Left forelimb (tissue), 1 donor: Measurements from ENCODE around the gene UBE2C.
"Not testable (repeated sequence)": the region's sequence is repeated elsewhere in the genome, so short reads cannot be mapped to it uniquely, and the experiment has no call there.

Experiments used
- DNase-seq: peaks from one replicate; pipeline ENCODE4 v3.0.0-alpha.2; 2018; ENCODE audit warnings: low spot score

The UBE2C gene

GRCh38 chr20:45812157-45813005, at the start of gene UBE2C:
Gene UBE2C, plus strand, starts transcription at chr20:45812644. Its CDS starts 52 bp downstream, at chr20:45812696.
- DNase-seq, result peak; percentile 95

DNA sequence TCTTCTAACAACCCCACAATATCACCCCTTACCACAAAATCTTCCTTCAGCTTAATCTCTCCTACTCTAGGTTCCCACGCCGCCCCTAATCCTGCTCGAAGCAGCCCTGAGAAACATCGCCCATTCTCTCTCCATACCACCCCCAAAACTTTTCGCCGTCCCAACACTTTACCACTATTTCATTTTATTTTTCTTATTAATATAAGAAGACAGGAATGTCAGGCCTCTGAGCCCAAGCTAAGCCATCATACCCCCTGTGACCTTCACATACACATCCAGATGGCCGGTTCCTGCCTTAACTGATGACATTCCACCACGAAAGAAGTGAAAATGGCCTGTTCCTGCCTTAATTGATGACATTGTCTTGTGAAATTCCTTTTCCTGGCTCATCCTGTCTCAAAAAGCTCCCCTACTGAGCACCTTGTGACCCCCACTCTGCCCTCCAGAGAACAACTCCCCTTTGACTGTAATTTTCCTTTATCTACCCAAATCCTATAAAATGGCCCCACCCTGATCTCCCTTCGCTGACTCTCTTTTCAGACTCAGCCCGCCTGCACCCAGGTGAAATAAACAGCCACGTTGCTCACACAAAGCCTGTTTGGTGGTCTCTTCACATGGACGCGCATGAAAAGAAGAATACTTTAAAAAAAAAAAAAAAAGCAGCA, 47.7 kb upstream of the UBE2C start:
- DNase-seq, result not testable (repeated sequence)

- no peak for DNase-seq
These were observed 47.1 kb upstream of the UBE2C start for GRCh38 chr20:45765307-45765875.

DNA sequence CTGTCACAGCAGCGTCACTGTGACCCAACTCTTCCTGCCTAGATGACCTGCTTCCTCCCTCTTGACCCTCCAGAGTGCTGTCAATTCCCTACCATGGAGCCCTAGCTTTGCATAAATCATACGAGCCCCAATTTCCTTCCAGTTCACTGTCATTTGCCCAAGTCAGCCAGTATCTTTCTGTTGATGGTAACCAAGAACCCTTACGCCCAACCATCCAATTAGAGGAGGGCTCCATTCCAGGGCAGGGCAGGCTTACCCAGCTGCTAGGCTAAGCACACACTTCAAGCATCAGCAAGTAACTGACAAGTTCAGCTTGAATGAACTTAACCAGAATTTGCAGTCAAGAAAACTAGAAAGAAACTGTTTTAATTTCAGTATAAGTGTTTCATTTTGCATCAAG, 46.5 kb upstream of the UBE2C start:
- no peak for DNase-seq

DNA sequence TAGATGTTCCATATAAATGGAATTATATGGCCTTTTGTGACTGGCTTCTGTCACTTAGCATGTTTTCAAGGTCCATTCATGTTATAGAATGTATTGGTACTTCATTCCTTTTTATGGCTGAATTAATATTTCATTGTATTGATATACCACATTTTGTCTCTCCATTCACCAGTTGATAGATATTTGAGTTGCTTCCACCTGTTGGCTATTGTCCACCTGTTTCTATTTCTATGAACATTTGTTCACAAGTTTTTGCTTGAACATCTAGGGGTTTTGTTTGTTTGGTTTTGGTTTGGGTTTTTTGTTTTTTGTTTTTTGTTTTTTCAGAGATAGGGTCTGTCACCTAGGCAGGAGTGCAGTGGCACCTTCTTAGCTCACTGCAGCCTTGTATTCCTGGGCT, 44.0 kb upstream of the UBE2C start:
- no peak for DNase-seq

- peak; percentile 77 for DNase-seq
These were observed 41.2 kb upstream of the UBE2C start for GRCh38 chr20:45771182-45771759.

DNA sequence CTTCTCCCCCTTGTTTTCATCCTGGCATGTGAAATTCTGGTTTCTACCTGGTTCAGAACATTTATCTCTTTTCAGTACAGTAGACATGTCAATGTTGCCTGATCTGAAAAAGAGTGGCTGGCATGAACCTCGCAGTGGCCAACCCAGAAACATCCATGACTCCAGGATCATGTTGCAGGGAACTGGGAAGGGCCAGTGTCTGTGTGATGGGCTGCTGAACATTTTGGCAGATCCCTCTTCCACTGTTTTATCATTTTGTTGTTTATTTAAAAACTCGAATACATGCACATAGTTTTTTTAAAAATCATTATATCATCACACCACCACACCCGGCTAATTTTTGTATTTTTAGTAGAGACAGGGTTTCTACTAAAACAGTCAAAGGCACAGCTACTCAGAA, 39.8 kb upstream of the UBE2C start:
- DNase-seq, result no peak

DNA sequence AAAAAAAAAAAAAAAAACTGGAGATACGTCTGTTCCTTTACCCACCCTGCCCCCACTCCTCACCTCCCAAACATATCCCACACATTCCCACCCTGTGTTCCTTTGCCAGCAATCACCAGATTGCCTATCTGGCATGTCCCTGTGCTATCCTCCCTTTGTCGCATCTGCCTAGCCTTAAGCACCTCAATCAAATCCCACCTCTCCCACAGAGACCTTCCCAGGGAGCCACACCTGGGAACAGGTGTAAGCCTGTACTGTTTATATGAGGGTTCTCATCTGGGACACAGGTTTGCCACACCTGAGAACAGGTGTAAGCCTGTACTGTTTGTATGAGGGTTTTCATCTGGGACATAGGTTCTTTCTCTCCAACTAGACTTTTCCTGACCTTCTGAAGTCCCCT, 37.5 kb upstream of the UBE2C start:
- DNase-seq, result no peak

DNA sequence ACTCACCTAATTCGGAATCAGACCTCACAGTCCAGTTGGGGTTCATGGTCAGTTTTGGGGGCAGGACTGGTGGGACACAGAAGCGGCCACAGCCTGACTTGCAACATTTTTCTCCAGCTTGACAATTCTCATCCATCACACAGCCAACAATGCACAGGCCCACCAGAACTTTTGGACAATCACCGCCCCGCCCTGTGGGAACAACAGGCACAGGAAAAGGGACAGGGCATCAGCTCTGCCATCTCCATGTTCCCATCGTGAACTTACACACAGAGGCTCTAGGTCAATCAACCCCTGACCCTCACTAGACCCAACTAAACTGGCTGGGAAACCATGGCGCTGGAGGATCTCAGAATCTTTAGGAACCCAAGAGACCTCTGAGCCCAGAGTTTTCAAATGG, 37.0 kb upstream of the UBE2C start:
- DNase-seq, result no peak

GRCh38 chr20:45776931-45777330, 35.5 kb upstream of the UBE2C start:
- DNase-seq, result no peak

DNA sequence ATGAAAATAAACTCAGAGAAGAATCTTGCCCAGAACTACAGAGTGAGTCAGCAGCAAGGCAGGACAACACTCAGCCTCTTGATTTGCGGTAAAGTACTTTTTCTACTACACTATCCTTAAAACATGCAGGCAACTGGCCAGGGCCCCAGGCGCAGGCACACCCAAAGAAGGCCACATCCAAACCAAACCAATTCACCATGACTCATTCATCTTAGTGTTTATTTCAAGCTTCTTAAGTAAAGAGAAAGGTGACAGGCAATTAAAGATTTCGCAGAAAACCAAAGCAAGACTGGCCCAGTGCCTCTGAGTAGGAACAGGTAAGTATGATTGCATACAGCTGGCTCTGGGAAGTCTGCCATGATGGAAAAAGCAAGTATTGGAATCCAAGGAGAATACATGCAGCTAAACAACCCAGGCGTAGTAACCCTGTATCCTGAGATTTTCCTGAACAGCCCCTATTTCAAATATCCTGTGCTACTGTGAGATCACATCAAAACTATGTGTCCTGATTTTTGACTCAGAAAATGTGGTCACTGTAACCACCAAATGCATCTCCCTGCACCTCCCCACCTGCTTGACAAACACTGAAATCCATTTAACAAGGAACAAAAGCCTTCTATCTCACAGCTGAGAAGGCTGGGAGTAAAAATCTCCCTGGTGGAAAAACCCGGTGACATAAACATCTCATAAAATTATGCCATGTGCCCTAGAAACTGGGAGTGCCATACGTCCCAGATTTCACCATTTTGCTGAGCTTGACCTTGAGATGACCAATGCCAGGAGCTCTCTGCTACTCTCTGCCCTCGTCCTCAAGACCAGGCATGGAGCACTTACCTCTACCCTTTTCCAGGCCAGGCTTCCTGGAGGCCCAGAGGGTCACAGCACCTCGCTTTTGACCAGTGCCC, 33.2 kb upstream of the UBE2C start:
- DNase-seq, result peak; percentile 82

DNA sequence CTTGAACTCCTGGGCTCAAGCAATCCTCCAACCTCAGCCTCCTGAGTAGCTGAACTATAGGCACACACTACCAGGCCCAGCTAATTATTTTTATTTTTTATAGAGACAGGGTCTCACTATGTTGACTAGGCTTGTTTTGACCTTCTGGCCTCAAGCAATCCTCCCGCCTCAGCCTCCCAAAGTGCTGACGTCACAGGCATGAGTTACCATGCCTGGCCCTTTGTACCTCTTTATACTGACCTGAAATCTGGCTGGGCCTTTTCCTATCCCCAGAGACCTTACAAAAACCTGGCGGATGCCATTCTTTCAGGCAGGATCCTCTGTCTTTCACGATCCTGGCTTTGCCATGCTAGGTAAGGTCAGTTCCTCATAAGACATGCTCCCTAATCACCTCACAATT, 32.3 kb upstream of the UBE2C start:
- DNase-seq, result no peak

DNA sequence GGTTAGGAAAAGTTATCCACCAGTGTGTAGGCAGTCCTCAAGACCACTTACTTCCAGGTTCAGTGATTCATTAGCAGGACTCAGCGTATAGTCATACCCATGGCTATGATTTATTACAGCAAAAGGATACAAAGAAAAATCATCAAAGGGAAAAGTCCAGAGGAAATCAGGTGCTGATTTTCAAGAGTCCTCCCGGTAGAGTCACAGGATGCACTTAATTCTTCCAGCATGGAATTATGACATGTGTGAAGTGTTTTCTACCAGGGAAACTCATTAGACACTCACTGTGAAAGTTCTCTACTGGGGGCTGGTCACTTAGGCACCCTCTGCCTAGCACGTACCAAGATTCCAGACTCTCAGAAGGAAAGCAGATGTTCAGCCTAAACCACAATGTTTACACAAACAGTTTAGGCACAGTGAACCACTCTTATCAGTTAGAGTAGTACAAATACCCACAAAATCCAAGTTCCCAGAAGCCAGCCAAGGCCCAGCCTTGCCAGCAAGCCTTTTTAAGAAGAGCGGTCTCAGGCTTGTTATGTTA, 31.0 kb upstream of the UBE2C start:
- DNase-seq, result no peak

- no peak for DNase-seq
These were observed 29.6 kb upstream of the UBE2C start for GRCh38 chr20:45782890-45783289.

- DNase-seq, result no peak
These were observed 28.7 kb upstream of the UBE2C start for GRCh38 chr20:45783656-45784294.

GRCh38 chr20:45788351-45788750, 24.1 kb upstream of the UBE2C start:
- no peak for DNase-seq

DNA sequence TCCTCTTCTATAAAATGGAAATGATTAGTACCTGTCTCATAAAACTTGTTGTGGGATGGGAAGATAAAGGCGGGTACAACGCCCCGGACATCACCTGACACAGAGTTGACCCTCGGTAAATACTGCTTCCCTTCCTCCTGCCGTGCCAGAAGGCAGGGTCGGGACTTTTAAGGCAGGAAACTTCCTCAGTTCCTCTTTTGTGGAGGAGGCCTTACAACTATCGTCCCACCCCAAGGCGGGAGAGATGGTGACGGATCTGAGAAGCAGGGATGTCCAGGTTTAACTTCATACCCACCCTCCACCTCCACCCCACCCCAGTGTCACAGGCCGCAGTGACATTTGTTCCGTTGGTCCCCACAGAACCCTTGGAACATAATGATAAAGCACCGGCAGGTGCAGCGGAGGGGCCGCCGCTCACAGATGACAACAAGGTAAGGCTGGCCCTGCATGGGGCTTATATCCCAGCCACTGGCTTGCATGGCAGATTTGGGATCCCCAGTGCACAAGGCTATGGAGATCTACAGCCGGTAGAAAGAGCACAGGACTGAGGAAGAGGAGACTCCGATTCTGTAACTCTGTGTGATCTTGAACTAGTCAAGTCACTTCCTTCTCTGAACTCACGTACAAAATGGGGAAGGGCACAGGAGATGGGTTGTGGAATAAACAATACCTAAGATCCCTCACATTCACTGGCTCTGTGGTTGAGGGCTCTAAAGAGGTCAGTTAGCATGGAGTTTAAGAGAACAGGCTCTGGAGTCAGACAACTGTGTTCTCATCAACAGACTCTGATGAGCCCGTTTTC, 19.9 kb upstream of the UBE2C start:
- no peak for DNase-seq

DNA sequence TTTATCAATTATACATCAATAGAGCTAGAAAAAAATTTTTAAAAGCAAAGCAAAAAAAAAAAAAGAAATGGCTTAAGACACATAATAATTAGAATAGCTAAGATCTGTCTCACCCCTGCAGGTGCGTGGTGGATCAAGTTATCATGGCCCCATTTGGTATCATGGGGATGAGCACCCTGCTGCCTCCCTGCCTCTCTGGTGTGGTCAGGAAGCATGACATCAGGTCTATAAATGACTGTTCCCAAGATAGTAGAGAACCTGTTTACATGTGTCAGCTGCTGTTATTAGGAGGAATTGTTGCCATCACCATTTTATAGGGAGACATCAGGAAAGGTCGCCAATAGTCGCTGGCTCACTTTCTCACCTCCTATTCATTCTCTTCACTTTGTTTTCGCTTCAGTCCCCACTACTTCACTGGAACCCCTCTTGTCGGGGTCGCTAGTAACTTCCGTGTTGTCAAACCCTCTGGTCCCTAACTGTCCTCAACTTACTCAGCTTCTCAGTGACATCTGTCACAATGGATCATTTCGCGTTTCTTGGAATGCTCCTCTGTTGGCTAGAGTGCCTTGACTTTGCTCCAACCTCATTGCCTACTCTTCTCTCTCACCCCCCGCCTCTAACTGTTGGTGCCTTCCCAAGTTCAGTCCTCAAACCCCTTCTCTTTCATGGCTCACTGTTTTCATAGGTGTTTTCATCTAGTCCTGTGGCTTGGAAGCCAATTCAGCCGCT, 15.9 kb upstream of the UBE2C start:
- DNase-seq, result no peak

DNA sequence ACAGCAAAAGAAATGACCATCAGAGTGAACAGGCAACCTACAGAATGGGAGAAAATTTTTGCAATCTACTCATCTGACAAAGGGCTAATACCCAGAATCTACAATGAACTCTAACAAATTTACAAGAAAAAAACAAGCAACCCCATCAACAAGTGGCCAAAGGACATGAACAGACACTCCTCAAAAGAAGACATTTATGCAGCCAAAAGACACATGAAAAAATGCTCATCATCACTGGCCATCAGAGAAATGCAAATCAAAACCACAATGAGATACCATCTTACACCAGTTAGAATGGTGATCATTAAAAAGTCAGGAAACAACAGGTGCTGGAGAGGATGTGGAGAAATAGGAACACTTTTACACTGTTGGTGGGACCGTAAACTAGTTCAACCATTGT, 14.9 kb upstream of the UBE2C start:
- not testable (repeated sequence) for DNase-seq
